Activated CD4-positive, alpha-beta memory T cell treated with anti-CD3 and anti-CD28 coated beads for 36 hours (primary cell): Measurements from ENCODE around the gene POU4F1. TPM values are rescaled to one million over a fixed set of nuclear protein-coding genes. Genes with fewer than 3 reads are reported as not detected.

Experiments used
- CTCF ChIA-PET: fragments of 350-600 bp; sonication (Branson Sonifier 250); formaldehyde crosslinking; loops from one replicate; lab custom pipeline; 2021; ENCODE audit warnings: antibody characterized with exemption, inconsistent platforms; lab: Charles Lee
- POLR2A ChIA-PET: fragments of 350-600 bp; sonication (Branson Sonifier 250); formaldehyde crosslinking; loops from one replicate; lab custom pipeline; 2021; ENCODE audit warnings: antibody characterized with exemption; lab: Charles Lee
- DNase-seq: peaks from one replicate; pipeline ENCODE4 v3.0.0-alpha.2; 2020
- H3K27ac Mint-ChIP-seq: one replicate; pipeline ENCODE4 v1.8.0; 2021; ENCODE audit warnings: mixed read lengths
- H3K27me3 Mint-ChIP-seq: one replicate; pipeline ENCODE4 v1.8.0; 2021; ENCODE audit warnings: mixed read lengths
- H3K36me3 Mint-ChIP-seq: one replicate; pipeline ENCODE4 v1.8.0; 2021; ENCODE audit warnings: mixed read lengths
- H3K4me1 Mint-ChIP-seq: one replicate; pipeline ENCODE4 v1.8.0; 2021; ENCODE audit warnings: low read depth, mixed read lengths
- H3K4me3 Mint-ChIP-seq: one replicate; pipeline ENCODE4 v1.8.0; 2021; ENCODE audit warnings: mild to moderate bottlenecking, mixed read lengths
- H3K9me3 Mint-ChIP-seq: one replicate; pipeline ENCODE4 v1.8.0; 2021; ENCODE audit warnings: mixed read lengths
- intact Hi-C: fragments of 100-400 bp; cut with micrococcal nuclease; formaldehyde crosslinking; loops from one replicate; pipeline ENCODE4 v1.15.1; 2023
- total RNA-seq, 2 experiments: library from RNA; stranded (reverse); gene quantifications; one replicate each; pipeline ENCODE4 v1.2.3, GENCODE V29; 2021

The POU4F1 gene
- total RNA-seq, 2 experiments from 2014 or later = 0.07 to 0.17 TPM

DNA sequence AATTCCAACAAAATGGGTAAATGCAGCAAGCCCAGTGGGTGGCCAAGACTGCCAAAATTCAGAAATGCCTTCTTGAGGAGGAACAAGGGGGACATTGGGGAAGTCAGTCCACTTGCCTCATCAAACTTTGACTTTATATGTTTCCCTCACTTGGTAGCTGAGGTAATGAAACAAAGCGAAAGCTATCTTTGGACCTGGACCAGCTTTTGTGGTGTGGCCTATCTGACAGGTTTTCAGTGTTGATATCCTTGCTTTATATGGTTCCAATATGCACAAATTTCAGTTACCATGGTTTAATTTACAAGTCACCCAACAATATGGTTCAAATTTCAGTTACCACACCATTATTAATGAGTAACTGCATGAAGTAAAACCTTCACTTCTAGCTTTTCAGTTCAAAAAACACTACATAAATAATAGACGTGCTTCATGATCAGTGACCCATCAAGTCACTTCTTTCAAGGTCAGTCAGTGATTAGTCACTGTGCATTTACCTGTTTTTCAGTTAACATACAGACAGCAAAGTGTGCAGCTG lies 17.7 kb upstream of the POU4F1 start:
- peaks cover 61% of the 10 kb centered on the region for H3K36me3 Mint-ChIP-seq
- no peaks in the 10 kb centered on the region for H3K27me3 Mint-ChIP-seq
- DNase-seq = no peak
- no peak overlapping the region for H3K27ac Mint-ChIP-seq
- no peak overlapping the region for H3K4me3 Mint-ChIP-seq
- ChIA-PET CTCF (no interaction called here), POLR2A (no interaction called here)
- H3K9me3 Mint-ChIP-seq = no peaks in the 10 kb centered on the region
- intact Hi-C loops = no loop called here
- no peaks in the 10 kb centered on the region for H3K4me1 Mint-ChIP-seq

DNA sequence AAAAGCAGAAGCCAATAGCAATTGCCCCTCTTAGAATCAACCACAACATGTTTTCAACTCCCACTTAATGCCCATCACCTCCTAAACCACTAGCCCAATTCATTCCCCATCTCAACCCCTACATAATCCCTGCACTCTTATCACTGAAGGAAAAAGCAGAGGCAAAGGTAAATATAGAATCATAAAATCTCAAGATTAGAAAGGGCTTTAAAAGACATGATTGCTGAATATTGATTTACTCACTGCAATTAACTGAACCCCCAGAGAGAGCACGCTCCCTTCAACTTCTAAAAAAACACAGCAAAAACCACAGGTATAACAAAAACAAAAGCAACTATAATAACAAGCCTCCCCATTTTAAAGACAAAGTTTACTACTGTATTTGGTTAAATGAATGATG lies 15.1 kb upstream of the POU4F1 start:
- CTCF ChIA-PET = no interaction called here
- POLR2A ChIA-PET = no interaction called here
- intact Hi-C loops = no loop called here
- H3K36me3 Mint-ChIP-seq = peaks cover 59% of the 10 kb centered on the region
- H3K4me3 Mint-ChIP-seq = no peak overlapping the region
- H3K27ac Mint-ChIP-seq = no peak overlapping the region
- H3K27me3 Mint-ChIP-seq = no peaks in the 10 kb centered on the region
- no peaks in the 10 kb centered on the region for H3K4me1 Mint-ChIP-seq
- H3K9me3 Mint-ChIP-seq = no peaks in the 10 kb centered on the region
- no peak for DNase-seq

DNA sequence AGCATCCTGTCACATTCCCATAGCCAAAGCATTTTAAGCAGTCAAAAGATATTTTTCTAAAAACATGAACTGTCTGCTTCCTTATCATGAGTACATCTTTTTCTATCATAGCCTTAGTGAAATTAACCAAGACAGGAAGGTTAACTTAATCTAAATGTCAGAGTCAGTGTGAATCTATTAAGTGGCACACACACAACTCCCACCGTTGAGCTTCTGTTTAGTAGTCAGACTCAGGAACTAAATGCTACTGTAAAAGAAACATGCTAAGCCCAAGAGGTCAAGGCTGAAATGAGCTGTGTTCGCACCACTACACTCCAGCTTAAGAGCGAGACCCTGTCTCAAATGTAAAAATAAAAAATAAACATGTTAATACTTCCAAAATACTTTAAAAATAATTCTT lies 7.7 kb upstream of the POU4F1 start:
- peaks cover 27% of the 10 kb centered on the region for H3K4me1 Mint-ChIP-seq
- H3K27ac Mint-ChIP-seq = no peak overlapping the region
- H3K9me3 Mint-ChIP-seq = no peaks in the 10 kb centered on the region
- H3K27me3 Mint-ChIP-seq = peaks cover 45% of the 10 kb centered on the region
- no peak overlapping the region for H3K4me3 Mint-ChIP-seq
- peaks cover 19% of the 10 kb centered on the region for H3K36me3 Mint-ChIP-seq
- CTCF ChIA-PET = no interaction called here
- POLR2A ChIA-PET = no interaction called here
- no peak for DNase-seq
- intact Hi-C loops = no loop called here

DNA sequence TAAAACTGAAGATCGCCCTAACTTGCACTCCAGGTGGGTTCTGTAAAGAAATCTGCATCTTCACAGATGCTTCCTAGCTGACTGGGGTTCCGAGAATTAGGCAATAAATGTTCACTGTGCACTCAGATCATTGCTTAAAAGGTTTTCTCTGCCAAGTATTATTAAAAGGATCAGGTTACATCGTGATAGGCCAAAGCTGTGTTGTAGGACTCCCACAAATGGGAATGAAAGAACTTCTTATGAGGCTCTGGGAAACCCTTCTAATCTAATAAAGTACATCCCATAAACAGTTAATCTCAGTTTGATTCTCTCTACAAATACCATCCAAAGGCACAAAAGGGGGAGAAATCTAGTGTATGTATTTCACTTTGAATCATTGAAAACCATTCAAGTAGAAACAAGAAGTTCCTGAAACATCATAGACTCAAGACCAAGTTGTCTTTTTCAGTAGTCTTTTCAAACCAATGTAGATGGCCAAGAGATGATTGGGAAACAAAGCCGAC lies 7.1 kb upstream of the POU4F1 start:
- DNase-seq = no peak
- Mint-ChIP-seq H3K4me3 (no peak overlapping the region), H3K4me1 (peaks cover 27% of the 10 kb centered on the region), H3K27me3 (peaks cover 50% of the 10 kb centered on the region), H3K36me3 (peaks cover 13% of the 10 kb centered on the region), H3K27ac (no peak overlapping the region), H3K9me3 (no peaks in the 10 kb centered on the region)
- CTCF ChIA-PET = no interaction called here
- intact Hi-C loops = no loop called here
- POLR2A ChIA-PET = no interaction called here

DNA sequence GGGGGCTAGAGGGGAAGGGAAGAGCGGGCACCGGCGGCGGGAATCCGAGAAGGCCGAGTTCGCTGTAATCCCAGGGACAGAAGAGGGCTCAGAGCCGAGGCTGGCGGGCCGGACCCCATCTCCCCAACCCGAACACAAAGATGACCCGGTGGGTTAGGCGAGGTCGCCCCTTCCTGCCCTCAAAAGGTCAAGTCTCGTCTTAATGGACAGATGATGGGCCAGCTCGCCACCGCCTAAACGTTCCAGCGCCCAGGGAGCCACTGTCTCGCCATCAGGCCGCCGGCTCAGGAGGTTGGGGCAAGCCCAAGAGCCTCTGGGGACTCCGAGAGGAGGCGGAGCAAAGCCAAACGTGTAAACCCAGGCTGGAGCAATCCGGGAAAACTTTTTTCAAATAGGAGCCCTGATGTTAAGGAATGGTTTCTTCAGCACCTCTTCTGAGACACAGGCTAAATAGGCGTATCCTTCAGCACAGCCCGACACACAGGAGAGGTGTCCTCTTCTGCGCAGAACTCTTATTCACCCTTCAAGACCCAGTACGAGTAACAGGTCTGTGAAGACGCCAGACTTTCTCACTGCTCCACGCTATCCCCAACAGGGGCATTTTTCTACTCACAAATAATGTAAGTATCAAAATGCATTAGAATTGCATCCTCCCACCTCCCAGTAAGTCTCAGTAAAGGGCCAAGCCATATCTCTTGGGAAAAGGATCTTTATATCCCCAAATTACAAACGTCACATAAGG lies 6.3 kb upstream of the POU4F1 start:
- Mint-ChIP-seq H3K4me3 (peak overlapping the region; percentile 53), H3K27me3 (peaks cover 55% of the 10 kb centered on the region), H3K4me1 (peaks cover 30% of the 10 kb centered on the region), H3K36me3 (peaks cover 5% of the 10 kb centered on the region), H3K9me3 (no peaks in the 10 kb centered on the region), H3K27ac (no peak overlapping the region)
- no peak for DNase-seq
- POLR2A ChIA-PET = no interaction called here
- CTCF ChIA-PET = no interaction called here
- intact Hi-C loops = loop anchor here (2.0 to 5.0 kb wide), 2 partner anchors 17 to 472 kb away; no protein-coding TSS in a partner anchor

DNA sequence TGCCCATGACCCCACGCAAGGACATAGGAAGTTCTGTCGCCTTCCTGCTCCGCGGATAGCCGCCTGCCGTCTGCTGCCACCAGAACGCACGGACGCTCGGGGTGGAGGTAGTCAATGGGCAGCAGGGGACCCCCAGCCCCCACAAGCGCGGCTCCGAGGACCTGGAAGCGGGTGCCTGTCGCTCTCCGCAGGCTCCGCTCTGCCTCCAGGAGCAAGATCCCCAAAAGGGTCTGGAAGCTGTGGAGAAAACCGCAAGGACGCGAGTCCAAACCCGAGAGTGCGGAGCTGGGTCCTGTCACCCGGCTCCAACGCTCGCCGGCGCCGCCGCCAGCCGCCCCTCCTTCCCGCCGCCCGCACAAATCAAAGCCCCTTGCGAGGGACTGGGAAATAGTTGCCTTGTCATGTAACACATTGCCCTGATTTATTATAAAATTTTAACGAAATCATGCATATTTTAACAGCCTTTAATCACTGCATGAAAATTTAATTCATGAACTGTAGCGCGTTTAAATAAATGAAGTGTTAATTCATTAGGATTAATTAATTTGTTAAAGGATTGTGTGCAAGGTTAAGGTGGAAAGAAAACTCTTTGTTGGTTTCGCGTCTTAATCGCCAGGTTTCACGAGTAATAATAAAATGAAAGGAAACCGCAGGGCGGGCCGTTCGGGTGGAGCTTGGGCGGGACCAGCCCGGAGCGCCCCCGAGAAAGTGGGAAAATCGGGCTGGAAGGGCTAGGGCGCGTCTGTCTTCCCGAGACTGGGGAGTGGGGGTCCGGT lies 5.5 kb upstream of the POU4F1 start:
- Mint-ChIP-seq H3K4me1 (peaks cover 34% of the 10 kb centered on the region), H3K27me3 (peaks cover 62% of the 10 kb centered on the region), H3K9me3 (no peaks in the 10 kb centered on the region), H3K36me3 (peaks cover 1% of the 10 kb centered on the region), H3K4me3 (peak overlapping the region; percentile 53), H3K27ac (no peak overlapping the region)
- ChIA-PET POLR2A (no interaction called here), CTCF (no interaction called here)
- intact Hi-C loops = loop anchor here (2.0 to 5.0 kb wide), 2 partner anchors 16 to 472 kb away; no protein-coding TSS in a partner anchor
- DNase-seq = no peak

DNA sequence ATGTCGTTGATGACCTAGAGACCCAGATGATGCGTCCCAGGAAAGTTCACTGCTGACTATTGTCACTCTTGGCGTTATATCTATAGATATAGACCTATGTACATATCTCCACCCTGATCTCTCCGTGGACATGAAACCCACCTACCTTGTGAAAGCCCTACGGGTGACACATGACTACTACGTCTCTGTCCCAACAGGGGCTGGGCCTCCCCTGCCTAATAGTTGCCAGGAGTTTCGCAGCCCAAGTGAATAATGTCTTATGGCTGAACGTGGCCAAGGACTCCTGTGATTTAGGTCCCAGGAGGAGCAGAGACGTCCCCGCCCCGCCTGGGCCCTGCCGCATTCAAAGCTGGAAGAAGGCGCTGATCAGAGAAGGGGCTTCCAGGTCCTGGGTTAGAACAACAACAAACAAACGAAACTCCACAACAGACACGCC lies 4.9 kb upstream of the POU4F1 start:
- intact Hi-C loops = loop anchor here (2.0 to 5.0 kb wide), 2 partner anchors 15 to 471 kb away; no protein-coding TSS in a partner anchor
- Mint-ChIP-seq H3K27me3 (peaks cover 68% of the 10 kb centered on the region), H3K9me3 (no peaks in the 10 kb centered on the region), H3K36me3 (peaks cover under 1% of the 10 kb centered on the region), H3K4me3 (peak overlapping the region; percentile 4), H3K27ac (no peak overlapping the region), H3K4me1 (peaks cover 38% of the 10 kb centered on the region)
- ChIA-PET CTCF (no interaction called here), POLR2A (no interaction called here)
- no peak for DNase-seq

DNA sequence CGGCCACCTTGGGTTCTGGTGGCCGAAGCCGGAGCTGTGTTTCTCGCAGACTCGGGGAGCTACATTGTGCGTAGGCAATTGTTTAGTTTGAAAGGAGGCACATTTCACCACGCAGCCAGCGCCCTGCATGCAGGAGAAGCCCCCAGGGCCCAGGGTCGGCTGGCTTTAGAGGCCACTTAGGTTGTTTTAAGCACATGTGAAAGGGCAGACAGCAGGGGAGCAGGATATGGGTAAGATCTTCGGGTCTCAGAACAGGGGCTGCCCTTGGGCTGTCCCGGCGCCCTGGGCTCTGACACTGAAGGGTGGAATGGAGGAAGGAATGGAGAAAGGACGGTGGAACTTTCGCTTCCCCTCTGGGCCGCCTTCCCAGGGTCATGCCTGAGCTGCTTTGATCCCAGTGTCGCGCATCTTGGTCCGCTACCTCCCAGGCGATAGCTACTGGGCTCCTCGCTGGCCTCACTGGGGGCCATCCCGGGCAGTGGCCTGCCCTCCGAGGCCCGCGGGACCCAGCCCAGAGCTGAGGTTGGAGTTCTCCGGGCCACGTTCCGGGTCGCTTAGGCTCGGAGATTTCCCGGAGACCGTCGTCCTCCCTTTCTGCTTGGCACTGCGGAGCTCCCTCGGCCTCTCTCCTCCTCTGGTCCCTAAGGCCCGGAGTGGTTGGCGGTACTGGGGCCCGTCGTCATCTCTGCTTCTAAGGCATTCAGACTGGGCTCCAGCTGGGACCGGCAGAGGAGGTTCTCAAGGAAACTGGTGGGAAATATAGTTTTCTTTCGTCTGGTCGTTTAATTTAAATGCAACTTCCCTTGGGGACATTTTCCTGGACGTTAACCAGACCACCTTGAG lies 4.3 kb upstream of the POU4F1 start:
- Mint-ChIP-seq H3K4me1 (peaks cover 40% of the 10 kb centered on the region), H3K27me3 (peaks cover 70% of the 10 kb centered on the region), H3K9me3 (no peaks in the 10 kb centered on the region), H3K27ac (no peak overlapping the region), H3K4me3 (peak overlapping the region; percentile 4), H3K36me3 (no peaks in the 10 kb centered on the region)
- intact Hi-C loops = loop anchor here (2.0 to 5.0 kb wide), 3 partner anchors 15 to 470 kb away; partner anchors contain the start of gene OBI1
- ChIA-PET POLR2A (no interaction called here), CTCF (no interaction called here)
- DNase-seq = no peak

DNA sequence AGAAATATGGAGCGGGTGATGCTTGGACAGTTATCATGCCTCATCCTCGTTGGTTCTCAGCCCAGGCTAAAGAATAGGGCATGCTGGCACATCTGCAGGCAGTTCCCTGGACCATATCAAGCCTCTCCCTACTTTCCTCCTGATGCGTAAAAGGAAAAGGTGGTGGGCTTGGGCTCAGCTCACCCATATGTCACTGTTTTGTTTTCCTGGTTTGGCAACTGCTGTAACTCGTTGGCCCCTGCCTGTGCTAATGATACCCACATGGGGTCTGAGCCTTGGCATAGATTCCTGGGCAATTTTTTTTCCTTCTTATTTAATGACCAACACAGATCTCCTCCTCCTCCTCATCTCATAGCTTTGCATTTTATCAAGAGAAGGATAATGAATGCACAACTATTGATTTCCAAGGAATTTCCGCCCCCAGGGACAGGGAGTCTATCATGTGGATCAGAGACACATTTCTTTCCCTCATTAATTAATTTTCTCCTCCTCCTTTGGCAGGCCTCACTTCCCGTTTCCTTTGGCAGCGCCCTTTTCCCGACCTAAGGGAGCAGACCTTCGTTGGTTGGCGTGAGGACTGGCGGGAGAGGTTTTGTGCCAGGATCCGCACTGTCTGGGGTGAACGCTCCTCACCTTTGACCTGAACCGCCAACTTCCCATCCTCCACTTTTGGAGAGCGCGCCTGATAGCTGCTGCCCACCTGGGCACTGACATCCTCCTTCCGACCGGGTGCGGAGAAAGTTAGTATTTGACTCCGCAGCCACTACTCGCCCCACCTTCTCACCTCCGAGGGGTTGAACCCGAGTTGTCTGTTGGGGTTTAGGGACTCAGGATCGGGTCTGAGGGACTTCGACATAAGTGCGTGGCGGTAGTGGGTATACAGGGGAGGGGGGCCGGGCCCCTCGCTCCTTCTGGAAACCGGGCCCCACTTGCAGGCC lies 3.4 kb upstream of the POU4F1 start:
- peaks cover 45% of the 10 kb centered on the region for H3K4me1 Mint-ChIP-seq
- CTCF ChIA-PET = no interaction called here
- POLR2A ChIA-PET = no interaction called here

DNA sequence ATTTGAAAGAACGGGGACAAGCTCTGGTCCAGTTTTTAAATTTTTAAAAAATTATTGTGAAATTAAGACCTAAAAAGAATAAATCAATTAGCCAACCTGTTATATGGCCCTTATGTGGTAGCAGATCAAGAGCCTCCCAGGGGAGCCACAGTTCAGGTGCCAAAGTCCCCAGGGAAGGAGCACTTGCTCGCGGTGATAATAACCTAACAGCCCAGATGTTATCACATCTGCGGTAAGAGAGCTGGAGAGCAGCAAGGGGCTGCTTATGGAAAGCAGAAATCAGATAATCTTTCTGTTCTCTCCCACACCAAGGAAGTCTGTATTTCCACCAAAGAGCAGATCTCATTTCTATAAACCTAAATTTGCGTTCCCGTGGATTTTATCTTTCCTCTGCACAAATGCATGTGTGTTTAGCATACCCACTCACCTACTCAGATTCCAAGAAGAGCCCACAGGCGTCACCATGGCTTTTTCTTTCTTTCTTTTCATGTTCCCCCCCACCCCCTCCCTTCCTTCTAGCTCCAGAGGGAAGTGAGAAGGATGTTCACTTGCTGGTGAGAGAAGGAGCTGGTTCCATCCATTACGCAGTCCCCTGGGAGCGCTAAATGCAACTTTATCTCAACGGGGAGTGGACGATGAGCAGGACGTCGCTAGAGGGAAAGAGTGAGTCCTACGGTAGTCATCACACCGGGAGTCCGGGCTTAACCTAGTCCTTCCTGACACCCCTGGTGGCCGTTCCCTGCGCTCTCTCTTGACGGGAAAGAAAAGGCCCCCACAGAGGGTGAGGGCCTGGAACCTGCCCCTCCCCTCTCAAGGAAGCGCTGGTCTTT lies 1.6 kb upstream of the POU4F1 start:
- H3K27ac Mint-ChIP-seq = no peak overlapping the region
- H3K4me1 Mint-ChIP-seq = peaks cover 55% of the 10 kb centered on the region
- POLR2A ChIA-PET = interaction anchor here (0.6 kb wide), 1 partner anchor 11 kb away, joined by 3 read pairs; no protein-coding TSS in a partner anchor
- no peaks in the 10 kb centered on the region for H3K9me3 Mint-ChIP-seq
- intact Hi-C loops = loop anchor here (1.0 to 5.0 kb wide), 3 partner anchors 8 to 787 kb away; no protein-coding TSS in a partner anchor
- H3K4me3 Mint-ChIP-seq = no peak overlapping the region
- H3K36me3 Mint-ChIP-seq = peaks cover 3% of the 10 kb centered on the region
- DNase-seq = peak; percentile 17
- H3K27me3 Mint-ChIP-seq = peaks cover 81% of the 10 kb centered on the region
- CTCF ChIA-PET = no interaction called here

More for the DNA sequence above, 3.4 kb upstream of the POU4F1 start:
- DNase-seq = no peak
- Mint-ChIP-seq H3K9me3 (no peaks in the 10 kb centered on the region), H3K27me3 (peaks cover 75% of the 10 kb centered on the region), H3K4me3 (no peak overlapping the region), H3K27ac (no peak overlapping the region), H3K36me3 (no peaks in the 10 kb centered on the region)
- intact Hi-C loops = loop anchor here (2.0 to 5.0 kb wide), 2 partner anchors 52 to 469 kb away; partner anchors contain the start of gene OBI1
